Activated naive CD8-positive, alpha-beta T cell treated with anti-CD3 and anti-CD28 coated beads for 36 hours (primary cell): ENCODE data around the gene USP13. TPM values are rescaled to one million over a fixed set of nuclear protein-coding genes. Genes with fewer than 3 reads are reported as not detected.

Experiments
- DNase-seq: peaks from one replicate; pipeline ENCODE4 v3.0.0; 2021
- H3K27ac Mint-ChIP-seq: one replicate; pipeline ENCODE4 v1.8.0; 2022; ENCODE audit warnings: mild to moderate bottlenecking, moderate library complexity, mixed read lengths
- H3K27me3 Mint-ChIP-seq: one replicate; pipeline ENCODE4 v1.8.0; 2022; ENCODE audit warnings: mild to moderate bottlenecking, mixed read lengths
- H3K36me3 Mint-ChIP-seq: one replicate; pipeline ENCODE4 v1.8.0; 2021; ENCODE audit warnings: mild to moderate bottlenecking, mixed read lengths
- H3K4me1 Mint-ChIP-seq: one replicate; pipeline ENCODE4 v1.8.0; 2021; ENCODE audit warnings: mixed read lengths
- H3K4me3 Mint-ChIP-seq: one replicate; pipeline ENCODE4 v1.8.0; 2022; ENCODE audit warnings: mild to moderate bottlenecking, moderate library complexity, mixed read lengths
- H3K9me3 Mint-ChIP-seq: one replicate; pipeline ENCODE4 v1.8.0; 2022; ENCODE audit warnings: mixed read lengths
- total RNA-seq, 2 experiments: library from RNA; stranded (reverse); gene quantifications; one replicate each; pipeline ENCODE4 v1.2.3, GENCODE V29; 2021

USP13 gene
- total RNA-seq, 2 experiments from 2014 or later, result 11.6 to 11.9 TPM

DNA sequence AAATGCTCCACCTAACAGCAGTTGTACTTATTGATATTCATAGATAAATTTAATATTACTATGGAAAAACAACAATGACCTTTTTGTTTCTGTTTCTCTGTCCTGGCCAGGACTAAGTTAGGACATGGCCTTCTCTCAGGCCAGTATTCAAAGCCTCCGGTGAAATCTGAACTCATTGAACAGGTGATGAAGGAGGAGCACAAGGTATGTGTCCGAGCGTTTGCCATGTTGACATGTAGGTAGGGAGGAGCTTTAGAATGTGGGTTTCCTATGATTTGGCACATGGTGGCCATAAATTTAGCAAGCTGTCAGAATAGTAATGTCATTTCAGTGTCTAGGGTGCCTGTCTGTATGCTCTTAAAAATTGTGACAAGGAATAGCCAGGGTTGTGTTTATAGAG, 77.7 kb downstream of the USP13 start:
- Mint-ChIP-seq H3K4me3 (no peak overlapping the region), H3K27ac (no peak overlapping the region), H3K36me3 (peaks cover 8% of the 10 kb centered on the region), H3K27me3 (no peaks in the 10 kb centered on the region), H3K4me1 (peaks cover 6% of the 10 kb centered on the region), H3K9me3 (no peaks in the 10 kb centered on the region)
- DNase-seq, result no peak

GRCh38 chr3:179731544-179731943, 78.7 kb downstream of the USP13 start:
- Mint-ChIP-seq H3K27me3 (no peaks in the 10 kb centered on the region), H3K36me3 (peaks cover 4% of the 10 kb centered on the region), H3K27ac (no peak overlapping the region), H3K4me1 (peaks cover 6% of the 10 kb centered on the region), H3K4me3 (no peak overlapping the region), H3K9me3 (no peaks in the 10 kb centered on the region)
- DNase-seq, result no peak

DNA sequence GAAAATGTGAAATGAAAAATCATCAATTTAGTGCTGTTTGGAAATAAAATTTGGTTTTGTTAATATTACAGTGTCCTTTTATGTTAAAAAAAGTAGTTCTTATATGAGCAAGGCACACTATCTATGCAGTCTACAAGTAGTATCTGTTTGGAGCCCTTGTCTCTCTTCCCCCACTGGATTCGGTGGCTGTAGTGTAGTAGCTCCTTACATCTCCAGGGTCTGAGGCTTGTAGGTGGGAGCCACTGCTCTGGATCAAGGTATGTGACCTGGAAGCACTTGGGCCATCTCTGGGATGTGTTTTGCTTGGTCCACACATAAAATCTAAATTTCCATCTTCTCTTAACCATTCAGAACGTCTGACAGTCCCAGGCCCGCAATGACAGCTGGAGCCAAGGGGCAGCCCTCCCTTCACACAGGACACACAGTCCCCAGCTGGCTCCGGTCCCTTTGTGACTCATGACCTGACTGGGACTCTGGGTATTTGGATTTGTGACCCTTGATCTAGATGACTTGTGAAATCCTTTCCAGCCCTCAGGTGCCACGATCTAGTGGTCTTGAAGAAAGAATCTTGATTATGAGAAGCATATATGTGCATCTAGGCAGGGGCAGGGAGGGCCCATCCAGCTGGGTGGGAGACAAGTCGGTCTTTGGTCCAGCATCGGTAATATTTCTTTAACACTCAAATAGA, 80.0 kb downstream of the USP13 start:
- no peaks in the 10 kb centered on the region for H3K9me3 Mint-ChIP-seq
- H3K36me3 Mint-ChIP-seq, result peaks cover 4% of the 10 kb centered on the region
- H3K27me3 Mint-ChIP-seq, result no peaks in the 10 kb centered on the region
- peaks cover 6% of the 10 kb centered on the region for H3K4me1 Mint-ChIP-seq
- no peak overlapping the region for H3K27ac Mint-ChIP-seq
- DNase-seq, result no peak
- H3K4me3 Mint-ChIP-seq, result no peak overlapping the region

GRCh38 chr3:179733797-179734196, 81.0 kb downstream of the USP13 start:
- Mint-ChIP-seq H3K4me1 (peaks cover 6% of the 10 kb centered on the region), H3K27ac (no peak overlapping the region), H3K9me3 (no peaks in the 10 kb centered on the region), H3K4me3 (no peak overlapping the region), H3K27me3 (no peaks in the 10 kb centered on the region), H3K36me3 (peaks cover 4% of the 10 kb centered on the region)
- DNase-seq, result no peak

GRCh38 chr3:179734497-179735281, 81.8 kb downstream of the USP13 start:
- DNase-seq, result no peak
- H3K9me3 Mint-ChIP-seq, result no peaks in the 10 kb centered on the region
- peaks cover 6% of the 10 kb centered on the region for H3K4me1 Mint-ChIP-seq
- H3K27ac Mint-ChIP-seq, result no peak overlapping the region
- H3K36me3 Mint-ChIP-seq, result peaks cover 4% of the 10 kb centered on the region
- no peaks in the 10 kb centered on the region for H3K27me3 Mint-ChIP-seq
- H3K4me3 Mint-ChIP-seq, result no peak overlapping the region

GRCh38 chr3:179735321-179735720, 82.5 kb downstream of the USP13 start:
- H3K4me3 Mint-ChIP-seq, result no peak overlapping the region
- no peak for DNase-seq
- peaks cover under 1% of the 10 kb centered on the region for H3K36me3 Mint-ChIP-seq
- no peak overlapping the region for H3K27ac Mint-ChIP-seq
- peaks cover 6% of the 10 kb centered on the region for H3K4me1 Mint-ChIP-seq
- H3K27me3 Mint-ChIP-seq, result no peaks in the 10 kb centered on the region
- H3K9me3 Mint-ChIP-seq, result no peaks in the 10 kb centered on the region

- Mint-ChIP-seq H3K27ac (no peak overlapping the region), H3K4me3 (no peak overlapping the region), H3K36me3 (peaks cover 12% of the 10 kb centered on the region), H3K4me1 (peaks cover 6% of the 10 kb centered on the region), H3K27me3 (no peaks in the 10 kb centered on the region), H3K9me3 (no peaks in the 10 kb centered on the region)
- no peak for DNase-seq
Observed at GRCh38 chr3:179738998-179739397, 86.2 kb downstream of the USP13 start.

- H3K27ac Mint-ChIP-seq, result no peak overlapping the region
- no peak for DNase-seq
- no peak overlapping the region for H3K4me3 Mint-ChIP-seq
Observed at GRCh38 chr3:179739816-179740594, 87.2 kb downstream of the USP13 start.

GRCh38 chr3:179743913-179744312, 91.1 kb downstream of the USP13 start:
- no peaks in the 10 kb centered on the region for H3K4me1 Mint-ChIP-seq
- no peaks in the 10 kb centered on the region for H3K27me3 Mint-ChIP-seq
- no peak overlapping the region for H3K27ac Mint-ChIP-seq
- H3K9me3 Mint-ChIP-seq, result no peaks in the 10 kb centered on the region
- H3K4me3 Mint-ChIP-seq, result no peak overlapping the region
- peaks cover 12% of the 10 kb centered on the region for H3K36me3 Mint-ChIP-seq
- DNase-seq, result no peak

More at GRCh38 chr3:179739816-179740594, 87.2 kb downstream of the USP13 start:
- Mint-ChIP-seq H3K36me3 (peaks cover 12% of the 10 kb centered on the region), H3K9me3 (no peaks in the 10 kb centered on the region), H3K27me3 (no peaks in the 10 kb centered on the region), H3K4me1 (peaks cover under 1% of the 10 kb centered on the region)

- Mint-ChIP-seq H3K27ac (no peak overlapping the region), H3K36me3 (peaks cover 12% of the 10 kb centered on the region), H3K4me1 (no peaks in the 10 kb centered on the region), H3K27me3 (no peaks in the 10 kb centered on the region), H3K9me3 (no peaks in the 10 kb centered on the region), H3K4me3 (no peak overlapping the region)
- DNase-seq, result no peak
Observed at GRCh38 chr3:179744667-179745066, 91.8 kb downstream of the USP13 start.

DNA sequence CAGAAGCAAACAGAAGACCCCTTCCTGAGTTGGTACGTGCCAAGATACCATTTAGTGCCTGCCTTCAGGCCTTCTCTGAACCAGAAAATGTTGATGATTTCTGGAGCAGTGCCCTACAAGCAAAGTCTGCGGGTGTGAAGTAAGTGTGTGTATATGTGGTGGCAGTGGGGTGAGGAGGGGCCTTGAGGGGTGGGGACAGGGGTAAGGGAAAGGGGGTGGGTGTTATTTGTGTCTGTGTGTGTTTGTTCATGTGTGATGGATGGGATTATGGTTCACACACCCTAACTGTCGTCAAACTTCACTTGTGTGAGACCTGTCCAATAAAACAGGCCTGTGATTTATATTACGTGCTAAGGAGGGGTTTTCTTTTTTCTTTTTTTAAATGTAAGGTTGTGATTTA, 92.2 kb downstream of the USP13 start:
- no peak overlapping the region for H3K27ac Mint-ChIP-seq
- no peaks in the 10 kb centered on the region for H3K27me3 Mint-ChIP-seq
- no peak for DNase-seq
- H3K4me1 Mint-ChIP-seq, result no peaks in the 10 kb centered on the region
- H3K9me3 Mint-ChIP-seq, result no peaks in the 10 kb centered on the region
- H3K4me3 Mint-ChIP-seq, result no peak overlapping the region
- H3K36me3 Mint-ChIP-seq, result peaks cover 12% of the 10 kb centered on the region

DNA sequence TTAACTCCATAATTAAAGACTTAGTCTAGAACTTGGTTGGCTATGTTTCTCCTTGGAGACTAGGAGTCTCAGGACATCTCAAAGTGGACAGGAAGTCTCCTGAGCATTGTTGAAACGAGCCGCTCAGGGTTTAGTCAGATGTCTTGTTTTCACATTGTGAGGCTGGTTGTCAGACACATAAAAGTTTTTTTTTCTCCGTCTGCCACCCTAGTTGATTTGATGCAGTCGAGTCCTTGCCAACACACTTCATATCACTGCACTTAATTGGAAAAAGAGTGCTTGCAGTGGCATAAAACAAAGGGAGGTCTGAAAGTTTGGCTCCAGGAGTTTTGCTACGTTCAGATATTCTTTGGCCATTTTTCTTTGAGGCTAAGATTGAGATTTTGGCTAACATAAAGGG, 92.9 kb downstream of the USP13 start:
- H3K4me3 Mint-ChIP-seq, result no peak overlapping the region
- no peak overlapping the region for H3K27ac Mint-ChIP-seq
- H3K9me3 Mint-ChIP-seq, result no peaks in the 10 kb centered on the region
- no peak for DNase-seq
- no peaks in the 10 kb centered on the region for H3K27me3 Mint-ChIP-seq
- no peaks in the 10 kb centered on the region for H3K4me1 Mint-ChIP-seq
- peaks cover 9% of the 10 kb centered on the region for H3K36me3 Mint-ChIP-seq

GRCh38 chr3:179750720-179751328, 98.0 kb downstream of the USP13 start:
- no peak for DNase-seq
- Mint-ChIP-seq H3K27me3 (no peaks in the 10 kb centered on the region), H3K4me1 (no peaks in the 10 kb centered on the region), H3K27ac (no peak overlapping the region), H3K36me3 (peaks cover 12% of the 10 kb centered on the region), H3K9me3 (no peaks in the 10 kb centered on the region), H3K4me3 (no peak overlapping the region)

GRCh38 chr3:179760944-179761343, 108.1 kb downstream of the USP13 start:
- Mint-ChIP-seq H3K36me3 (peaks cover 41% of the 10 kb centered on the region), H3K4me1 (no peaks in the 10 kb centered on the region), H3K27me3 (no peaks in the 10 kb centered on the region), H3K27ac (no peak overlapping the region), H3K9me3 (no peaks in the 10 kb centered on the region), H3K4me3 (no peak overlapping the region)
- no peak for DNase-seq

GRCh38 chr3:179765396-179765795, 112.6 kb downstream of the USP13 start:
- peaks cover 35% of the 10 kb centered on the region for H3K36me3 Mint-ChIP-seq
- H3K27me3 Mint-ChIP-seq, result no peaks in the 10 kb centered on the region
- H3K4me1 Mint-ChIP-seq, result no peaks in the 10 kb centered on the region
- DNase-seq, result no peak
- H3K4me3 Mint-ChIP-seq, result no peak overlapping the region
- no peak overlapping the region for H3K27ac Mint-ChIP-seq
- H3K9me3 Mint-ChIP-seq, result no peaks in the 10 kb centered on the region
